ENCODE measurements around the gene COMT.
A peak's percentile ranks its signal among the peaks of the same experiment; 100 is the strongest.
"Not testable (repeated sequence)": the region's sequence is repeated elsewhere in the genome, so short reads cannot be mapped to it uniquely, and the experiment has no call there.

Gene COMT

GRCh38 chr22:19941365-19942082 lies at the start of gene COMT, which contains the start of gene TXNRD2:
Gene COMT, plus strand, starts transcription at chr22:19941772. Its CDS starts 20,755 bp downstream, at chr22:19962527.
Gene TXNRD2, minus strand, starts transcription at chr22:19941818. Its CDS starts 15 bp downstream, at chr22:19941803.
- DNase-seq (ENCODE audit: low spot score) = peak; percentile 52

- DNase-seq (ENCODE audit: low spot score) = no peak
Observed at GRCh38 chr22:19892257-19892879, 49.2 kb upstream of the COMT start.

DNA sequence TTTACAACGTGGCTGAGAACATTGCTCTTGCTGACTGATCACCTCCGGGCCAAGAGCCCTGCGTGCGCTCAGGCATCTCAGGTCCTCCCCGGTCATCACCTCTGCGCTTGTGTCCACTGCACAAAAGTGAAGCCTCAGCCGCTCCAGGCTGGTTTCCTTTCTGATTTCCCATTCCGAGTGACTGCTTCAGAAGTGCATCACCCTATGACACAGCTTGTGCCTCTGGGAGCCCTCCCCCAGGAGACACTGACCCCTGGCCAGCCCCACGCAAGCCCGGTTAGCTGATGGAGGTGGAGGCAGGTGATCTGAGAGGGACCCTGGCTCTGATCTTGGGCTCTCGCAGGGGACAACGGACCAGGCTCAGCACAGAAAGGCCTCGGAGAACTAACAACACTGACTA lies 48.6 kb upstream of the COMT start:
- DNase-seq (ENCODE audit: low spot score) = no peak

DNA sequence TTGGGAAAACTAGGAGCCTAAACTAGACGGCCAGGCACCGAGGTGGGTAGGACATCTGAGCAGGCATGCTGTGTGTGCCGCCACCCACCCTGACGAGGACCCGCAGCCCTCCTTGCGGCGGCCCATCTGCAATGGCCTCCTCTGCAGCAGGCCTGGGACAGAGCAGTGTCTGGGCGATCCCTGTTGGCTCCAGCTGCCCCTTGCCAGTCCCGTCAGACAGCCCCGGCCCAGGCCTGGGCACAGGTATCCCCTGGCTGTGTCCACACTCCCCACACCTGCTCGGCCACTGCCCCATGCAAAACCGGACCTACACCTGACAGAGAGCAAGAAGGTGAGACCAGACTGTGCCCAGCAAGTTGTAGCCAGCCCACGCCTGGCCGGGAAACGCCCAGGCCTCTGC lies 48.2 kb upstream of the COMT start:
- DNase-seq (ENCODE audit: low spot score) = no peak

DNA sequence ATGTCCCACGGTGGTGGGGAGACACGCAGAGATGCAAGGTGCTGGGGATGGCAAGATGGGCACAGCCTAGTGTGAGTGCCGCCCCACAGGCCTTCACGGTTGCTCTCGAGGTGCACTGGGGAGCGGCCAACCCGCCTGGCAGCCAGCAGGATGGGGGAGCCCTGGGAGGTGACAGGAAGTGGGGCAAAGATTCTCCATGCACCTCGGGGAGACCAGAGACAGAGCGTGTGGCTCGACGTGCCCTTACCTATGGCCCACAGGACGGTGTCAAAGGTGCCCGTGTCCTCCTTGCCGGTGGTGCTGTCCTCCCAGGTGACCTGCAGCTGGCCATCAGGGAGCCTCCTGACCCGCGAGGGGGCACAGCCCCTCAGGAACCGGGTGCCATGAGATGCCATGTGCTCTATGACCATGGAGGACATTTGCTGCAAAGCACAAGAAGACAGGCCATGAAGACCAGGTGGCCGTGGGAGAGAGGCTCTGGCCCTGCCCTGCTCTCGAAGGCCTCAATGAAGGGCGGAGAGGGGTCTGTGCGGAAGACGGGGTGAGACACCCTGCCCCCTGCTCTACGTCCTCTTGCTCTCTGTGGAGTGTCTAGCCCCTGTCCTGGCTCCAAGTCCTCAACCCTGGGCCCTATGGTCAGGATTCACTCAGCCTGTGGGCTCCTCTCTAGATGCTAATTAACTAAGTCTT lies 46.3 kb upstream of the COMT start:
- no peak for DNase-seq (ENCODE audit: low spot score)

- no peak for DNase-seq (ENCODE audit: low spot score)
Observed at GRCh38 chr22:19896665-19897355, 44.8 kb upstream of the COMT start.

DNA sequence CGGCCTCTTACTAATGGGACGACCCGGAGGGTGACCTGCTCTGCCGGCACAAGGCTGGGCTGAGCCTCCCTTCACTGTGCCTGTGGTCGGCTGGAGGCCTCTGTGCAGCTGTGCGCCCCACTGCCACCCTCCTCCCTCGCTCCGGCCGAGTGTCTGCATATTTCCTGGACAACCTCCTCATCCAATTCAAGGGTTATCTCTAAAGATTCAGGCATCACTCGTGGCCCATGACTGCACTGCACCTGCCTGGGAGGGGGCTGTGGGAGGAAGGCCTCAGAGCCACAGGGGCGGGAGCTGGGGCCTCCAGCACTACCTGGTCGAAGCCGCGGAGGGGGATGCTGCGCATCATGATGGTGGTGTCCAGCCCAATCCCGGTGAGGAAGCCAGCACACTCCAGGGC lies 43.8 kb upstream of the COMT start:
- no peak for DNase-seq (ENCODE audit: low spot score)

- DNase-seq (ENCODE audit: low spot score) = no peak
Observed at GRCh38 chr22:19898145-19898544, 43.4 kb upstream of the COMT start.

- no peak for DNase-seq (ENCODE audit: low spot score)
Observed at GRCh38 chr22:19898831-19899567, 42.6 kb upstream of the COMT start.

DNA sequence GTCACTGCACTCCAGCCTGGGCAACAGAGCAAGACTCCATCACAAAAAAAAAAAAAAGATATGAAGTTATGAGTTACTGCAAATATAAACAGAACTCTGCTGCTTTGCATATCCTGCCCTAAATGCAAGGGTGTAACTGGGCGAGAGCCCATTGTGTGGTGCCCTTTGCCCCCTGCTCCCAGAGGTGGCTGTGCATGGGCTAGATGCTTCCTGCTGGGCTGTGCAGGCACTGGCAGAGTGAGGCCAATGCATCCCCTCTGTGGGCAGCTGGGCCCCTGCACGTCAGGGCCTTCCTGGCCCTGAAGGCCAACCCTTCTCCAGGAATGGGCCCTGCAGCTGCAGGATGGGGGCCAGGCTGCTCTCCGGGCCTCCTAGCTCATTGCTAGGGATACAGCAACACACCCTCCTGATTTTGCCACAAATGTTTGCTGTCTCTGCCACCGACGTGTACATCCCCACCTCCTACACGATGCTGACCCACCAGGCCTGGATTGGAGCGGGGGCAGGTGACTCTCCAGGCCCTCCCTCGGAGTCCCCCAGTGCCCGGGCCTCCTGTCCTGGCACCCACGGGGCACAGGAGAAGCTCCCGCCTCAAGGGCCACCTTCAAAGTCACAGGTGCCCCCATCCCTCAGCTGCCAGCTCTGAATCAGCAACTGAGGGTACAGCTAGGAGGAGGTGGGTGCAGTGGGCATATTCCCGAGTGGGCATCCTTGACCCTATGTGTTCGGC lies 40.7 kb upstream of the COMT start:
- no peak for DNase-seq (ENCODE audit: low spot score)

DNA sequence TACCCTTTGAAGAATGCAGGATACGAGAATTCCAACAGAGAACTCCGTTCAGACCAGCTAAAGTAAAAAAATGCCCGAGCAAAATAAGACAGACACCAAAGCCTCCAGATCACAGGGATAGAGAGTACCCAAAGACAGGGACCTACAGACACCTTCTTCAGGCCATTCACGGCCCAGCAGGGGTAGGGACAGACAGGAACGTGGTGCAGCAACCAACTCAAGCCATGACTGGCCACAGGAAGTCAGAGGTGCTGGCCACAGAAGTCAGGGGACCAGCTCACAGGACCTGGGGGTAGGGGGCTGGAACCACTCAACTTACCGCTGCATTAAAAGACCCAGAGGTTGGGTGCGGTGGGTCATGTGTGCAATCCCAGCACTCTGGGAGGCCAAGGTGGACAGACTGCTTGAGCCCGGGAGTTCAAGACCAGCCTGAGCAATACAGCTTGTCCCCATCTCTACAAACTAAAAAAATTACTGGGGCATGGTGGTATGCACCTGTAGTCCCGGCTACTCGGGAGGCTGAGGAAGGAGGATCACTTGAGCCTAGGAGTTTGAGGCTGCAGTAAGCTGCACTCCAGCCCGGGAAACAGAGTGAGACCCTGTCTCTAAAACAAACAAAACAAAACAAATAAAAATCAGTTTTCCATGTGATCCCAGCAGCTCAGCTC lies 39.9 kb upstream of the COMT start:
- no peak for DNase-seq (ENCODE audit: low spot score)

DNA sequence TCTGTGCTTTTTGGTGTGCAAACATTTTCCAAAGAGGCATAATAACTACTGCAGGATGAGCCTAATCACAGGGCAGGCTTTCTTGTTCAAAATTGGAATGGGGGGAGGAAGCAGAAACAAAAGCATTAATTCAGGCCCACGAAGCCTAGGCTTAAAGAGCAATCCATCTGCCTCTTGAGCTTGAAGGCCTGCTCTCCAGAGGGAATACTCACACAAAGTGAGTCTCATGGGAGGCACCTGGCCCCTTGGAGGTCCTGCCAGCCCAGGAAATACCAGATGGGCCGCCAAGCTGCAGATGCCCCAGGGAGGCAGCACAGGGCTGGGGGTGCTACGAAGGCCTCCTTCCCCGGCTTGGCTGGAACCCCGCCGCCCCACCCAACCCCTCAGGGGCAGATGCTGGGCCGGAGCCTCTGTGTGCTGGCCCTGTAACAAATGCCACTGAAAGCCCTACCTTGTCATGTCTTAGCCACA lies 39.3 kb upstream of the COMT start:
- DNase-seq (ENCODE audit: low spot score) = no peak

DNA sequence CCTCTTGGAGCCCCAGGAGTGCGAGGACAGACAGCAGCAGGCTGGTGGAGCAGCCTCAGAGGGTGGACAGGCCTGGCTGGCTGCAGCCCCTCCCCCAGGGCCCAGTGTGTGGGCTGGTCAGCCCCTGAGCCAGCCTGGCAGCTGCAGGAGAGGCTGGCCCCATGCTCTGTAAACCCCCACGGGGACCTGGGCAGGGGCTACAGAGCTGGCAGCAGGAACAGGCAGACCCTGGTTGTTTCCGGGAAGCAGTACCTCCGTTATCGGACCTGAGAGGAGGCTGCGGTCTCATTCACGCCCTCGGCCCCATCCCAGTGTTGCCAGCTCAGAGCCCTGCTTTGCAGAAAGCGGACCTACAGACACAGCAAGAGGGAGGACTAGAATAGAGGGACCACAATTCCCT lies 38.5 kb upstream of the COMT start:
- DNase-seq (ENCODE audit: low spot score) = no peak

DNA sequence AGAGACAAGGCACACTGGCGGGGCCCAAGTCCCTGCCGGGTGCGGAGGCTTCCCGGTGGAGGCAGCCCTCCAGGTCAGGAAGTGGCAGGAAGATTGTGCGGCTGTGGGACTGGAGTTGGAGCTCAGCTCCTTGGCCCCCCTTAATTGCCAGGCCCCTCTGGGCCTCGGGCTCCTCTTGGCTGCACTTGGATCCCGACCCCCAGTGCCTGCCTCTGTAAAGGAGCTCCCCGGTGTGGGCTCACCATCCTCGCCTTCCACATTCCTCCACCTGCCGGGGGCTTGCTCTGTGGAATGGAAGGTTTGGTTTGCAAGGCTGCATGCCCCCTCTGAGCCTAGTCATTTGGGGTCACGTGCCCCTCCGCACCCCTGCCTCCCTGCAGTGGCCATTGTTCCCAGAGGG lies 38.1 kb upstream of the COMT start:
- no peak for DNase-seq (ENCODE audit: low spot score)

GRCh38 chr22:19904174-19904856 lies 37.3 kb upstream of the COMT start:
- DNase-seq (ENCODE audit: low spot score) = no peak

GRCh38 chr22:19904935-19905334 lies 36.6 kb upstream of the COMT start:
- DNase-seq (ENCODE audit: low spot score) = no peak

DNA sequence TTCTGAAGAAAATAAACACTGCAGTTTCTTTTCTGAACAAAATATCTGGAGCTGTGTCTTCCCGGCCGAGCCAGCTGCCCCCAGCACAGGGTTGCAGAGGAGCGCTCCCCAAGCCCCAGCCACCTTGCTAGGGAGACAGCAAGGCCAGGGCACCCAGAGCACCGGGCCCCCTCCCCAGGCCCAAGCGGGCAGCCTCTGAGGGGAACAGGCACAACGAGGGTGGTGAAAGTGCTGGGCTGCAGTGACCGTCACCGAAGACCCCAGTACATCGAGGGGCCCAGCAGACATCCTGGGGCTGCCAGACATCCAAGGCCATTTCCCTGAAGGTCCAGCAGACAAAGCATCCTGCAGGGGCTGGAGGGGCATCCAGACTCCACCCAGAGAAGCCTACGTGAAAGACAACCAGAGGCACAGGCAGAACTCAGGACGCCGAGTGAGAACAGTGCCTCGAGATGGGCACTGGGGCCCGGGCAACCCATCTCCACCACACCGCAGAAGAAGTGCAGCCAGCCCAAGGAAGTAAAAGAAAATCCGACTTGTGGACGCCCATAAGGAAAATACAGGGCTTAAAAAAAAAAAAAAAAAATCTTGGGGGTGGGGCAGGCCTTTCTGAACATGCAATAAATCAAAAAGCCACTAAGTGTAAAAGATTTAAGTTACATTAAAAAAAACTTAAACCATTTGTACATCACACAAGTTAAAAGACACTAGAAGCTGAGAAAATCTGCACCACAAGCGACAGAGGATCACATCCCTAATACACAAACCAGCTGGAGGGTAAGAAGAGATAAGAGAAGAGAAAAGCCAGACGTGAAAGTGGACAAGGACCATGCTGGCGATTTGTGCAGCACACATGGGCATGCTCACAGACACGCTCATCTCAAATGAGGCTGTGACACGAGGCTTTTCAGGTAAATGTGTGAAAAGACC lies 36.0 kb upstream of the COMT start:
- DNase-seq (ENCODE audit: low spot score) = no peak

DNA sequence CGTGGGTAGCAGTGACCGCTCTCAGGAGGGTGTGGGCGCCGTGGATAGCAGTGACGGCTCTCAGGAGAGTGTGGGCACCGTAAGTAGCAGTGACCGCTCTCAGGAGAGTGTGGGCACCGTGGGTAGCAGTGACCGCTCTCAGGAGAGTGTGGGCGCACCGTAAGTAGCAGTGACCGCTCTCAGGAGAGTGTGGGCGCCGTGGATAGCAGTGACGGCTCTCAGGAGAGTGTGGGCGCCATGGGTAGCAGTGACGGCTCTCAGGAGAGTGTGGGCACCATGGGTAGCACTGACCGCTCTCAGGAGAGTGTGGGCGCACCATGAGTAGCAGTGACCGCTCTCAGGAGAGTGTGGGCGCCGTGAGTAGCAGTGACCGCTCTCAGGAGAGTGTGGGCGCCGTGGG lies 34.7 kb upstream of the COMT start:
- DNase-seq (ENCODE audit: low spot score) = not testable (repeated sequence)

DNA sequence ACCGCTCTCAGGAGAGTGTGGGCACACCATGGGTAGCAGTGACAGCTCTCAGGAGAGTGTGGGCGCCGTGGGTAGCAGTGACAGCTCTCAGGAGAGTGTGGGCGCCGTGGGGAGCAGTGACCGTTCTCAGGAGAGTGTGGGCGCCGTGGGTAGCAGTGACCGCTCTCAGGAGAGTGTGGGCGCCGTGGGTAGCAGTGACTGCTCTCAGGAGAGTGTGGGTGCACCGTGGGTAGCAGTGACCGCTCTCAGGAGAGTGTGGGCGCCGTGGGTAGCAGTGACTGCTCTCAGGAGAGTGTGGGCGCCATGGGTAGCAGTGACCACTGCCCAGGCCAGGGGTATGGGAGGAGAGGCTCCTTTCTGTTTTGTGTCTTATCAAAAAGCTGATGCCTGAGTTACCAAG lies 33.7 kb upstream of the COMT start:
- DNase-seq (ENCODE audit: low spot score) = not testable (repeated sequence)
